Thymus (tissue), 11 donors: ENCODE data around the gene THAP9. TPM values are rescaled to one million over a fixed set of nuclear protein-coding genes. Genes with fewer than 3 reads are reported as not detected.
A peak's percentile ranks its signal among the peaks of the same experiment; 100 is the strongest.

Experiments
- DNase-seq, 9 donors: peaks; one replicate each; pipeline ENCODE4 v3.0.0-alpha.2; 2013; ENCODE audit warnings: low spot score in 9 of 9, low read depth in 6 of 9, missing footprints in 1 of 9
- H3K27ac ChIP-seq, 2 donors: one replicate each; pipeline ENCODE4 v1.5.1; 2013; ENCODE audit warnings: control low read depth in 1 of 2, low read depth in 1 of 2, low read length in 1 of 2, mild to moderate bottlenecking in 1 of 2, moderate library complexity in 1 of 2
- H3K27me3 ChIP-seq, 2 donors: one replicate each; pipeline ENCODE4 v1.5.1; 2013; ENCODE audit warnings: low read length in 1 of 2; ENCODE audit not compliant: control insufficient read depth in 2 of 2, insufficient read depth in 1 of 2
- H3K36me3 ChIP-seq, 2 donors: one replicate each; pipeline ENCODE4 v1.5.1; 2013; ENCODE audit warnings: low read length in 1 of 2, mild to moderate bottlenecking in 1 of 2, moderate library complexity in 1 of 2; ENCODE audit not compliant: control insufficient read depth in 2 of 2, insufficient read depth in 2 of 2
- H3K4me1 ChIP-seq, 2 donors: one replicate each; pipeline ENCODE4 v1.5.1; 2013; ENCODE audit warnings: low read length in 2 of 2; ENCODE audit not compliant: control insufficient read depth in 2 of 2, insufficient read depth in 2 of 2
- H3K4me3 ChIP-seq, 2 donors: one replicate each; pipeline ENCODE4 v1.5.1; 2013; ENCODE audit warnings: low read length in 2 of 2, control low read depth in 1 of 2, mild to moderate bottlenecking in 1 of 2
- H3K9me3 ChIP-seq, 2 donors: one replicate each; pipeline ENCODE4 v1.5.1; 2013; ENCODE audit warnings: low read length in 1 of 2, mild to moderate bottlenecking in 1 of 2; ENCODE audit not compliant: control insufficient read depth in 2 of 2, insufficient read depth in 1 of 2
- WGBS: extraction: QIAGEN DNeasy Blood & Tissue Kit; methylation state at CpG from one replicate; pipeline ENCODE4 v1.1.7; 2013; 5-methylcytosine and 5-hydroxymethylcytosine counted together
- polyA plus RNA-seq: library from polyadenylated mRNA; stranded (reverse); fragments of 200-250 nt; gene quantifications from one replicate; pipeline ENCODE4 v1.2.3, GENCODE V29; 2013
- total RNA-seq: library from RNA; stranded (reverse); fragments of 120-200 nt; gene quantifications from one replicate; pipeline ENCODE4 v1.2.4, GENCODE V29; 2013
- donor health status: healthy.

The THAP9 gene
- total and polyA plus RNA-seq, 2 donors = 6.0 to 7.2 TPM

- Histone ChIP-seq H3K36me3 (peaks cover 15 to 48% of the 10 kb centered on the region in 2 donors), H3K4me1 (no peaks in the 10 kb centered on the region), H3K9me3 (no peaks in the 10 kb centered on the region), H3K4me3 (no peak overlapping the region), H3K27me3 (no peaks in the 10 kb centered on the region), H3K27ac (no peak overlapping the region)
- 96% methylated on average over 5 of the region's 5 CpGs for WGBS
- DNase-seq = no peak
Measured at GRCh38 chr4:82930848-82931755, 30.6 kb downstream of the THAP9 start.

- Histone ChIP-seq H3K4me3 (no peak overlapping the region), H3K4me1 (no peaks in the 10 kb centered on the region), H3K9me3 (no peaks in the 10 kb centered on the region), H3K27me3 (no peaks in the 10 kb centered on the region), H3K27ac (no peak overlapping the region), H3K36me3 (peaks cover 12 to 58% of the 10 kb centered on the region in 2 donors)
- no peak for DNase-seq
Measured at GRCh38 chr4:82934441-82934840, 33.9 kb downstream of the THAP9 start.

- Histone ChIP-seq H3K27ac (no peak overlapping the region), H3K36me3 (peaks cover 14 to 66% of the 10 kb centered on the region in 2 donors), H3K9me3 (no peaks in the 10 kb centered on the region), H3K4me3 (no peak overlapping the region), H3K27me3 (no peaks in the 10 kb centered on the region), H3K4me1 (no peaks in the 10 kb centered on the region)
- WGBS = 98% methylated on average over 2 of the region's 2 CpGs
- DNase-seq = no peak
Measured at GRCh38 chr4:82939414-82939813, 38.9 kb downstream of the THAP9 start.

- Histone ChIP-seq H3K9me3 (no peaks in the 10 kb centered on the region), H3K27ac (no peak overlapping the region), H3K4me1 (no peaks in the 10 kb centered on the region), H3K4me3 (no peak overlapping the region), H3K27me3 (no peaks in the 10 kb centered on the region), H3K36me3 (peaks cover 2 to 17% of the 10 kb centered on the region in 2 donors)
- DNase-seq = no peak
Measured at GRCh38 chr4:82947498-82947897, 47.0 kb downstream of the THAP9 start.

GRCh38 chr4:82948647-82949204, 48.2 kb downstream of the THAP9 start:
- Histone ChIP-seq H3K27ac (no peak overlapping the region), H3K4me1 (no peaks in the 10 kb centered on the region), H3K36me3 (peaks cover 4 to 9% of the 10 kb centered on the region in 2 donors), H3K9me3 (no peaks in the 10 kb centered on the region), H3K4me3 (no peak overlapping the region), H3K27me3 (no peaks in the 10 kb centered on the region)
- 100% methylated on average over 1 of the region's 1 CpG for WGBS
- no peak for DNase-seq

GRCh38 chr4:82951196-82951595, 50.7 kb downstream of the THAP9 start:
- no peaks in the 10 kb centered on the region for H3K27me3 ChIP-seq
- H3K4me1 ChIP-seq = no peaks in the 10 kb centered on the region
- H3K27ac ChIP-seq = no peak overlapping the region
- 99% methylated on average over 2 of the region's 2 CpGs for WGBS
- DNase-seq = no peak
- no peaks in the 10 kb centered on the region for H3K9me3 ChIP-seq
- H3K4me3 ChIP-seq = no peak overlapping the region
- peaks cover 0 to 4% of the 10 kb centered on the region in 2 donors for H3K36me3 ChIP-seq

GRCh38 chr4:82954212-82954611, 53.7 kb downstream of the THAP9 start:
- H3K27me3 ChIP-seq = no peaks in the 10 kb centered on the region
- peaks cover 3 to 4% of the 10 kb centered on the region in 2 donors for H3K36me3 ChIP-seq
- H3K27ac ChIP-seq = no peak overlapping the region
- no peak overlapping the region for H3K4me3 ChIP-seq
- WGBS = 98% methylated on average over 4 of the region's 4 CpGs
- no peaks in the 10 kb centered on the region for H3K9me3 ChIP-seq
- no peak for DNase-seq
- no peaks in the 10 kb centered on the region for H3K4me1 ChIP-seq

- Histone ChIP-seq H3K4me3 (no peak overlapping the region), H3K36me3 (peaks cover 14 to 22% of the 10 kb centered on the region in 2 donors), H3K27me3 (no peaks in the 10 kb centered on the region), H3K4me1 (no peaks in the 10 kb centered on the region), H3K9me3 (no peaks in the 10 kb centered on the region), H3K27ac (no peak overlapping the region)
- DNase-seq = peak in 1 of 9 donors; percentile 6
- WGBS = 95% methylated on average over 1 of the region's 1 CpG
Measured at GRCh38 chr4:82957045-82957444, 56.5 kb downstream of the THAP9 start.

GRCh38 chr4:82965763-82966162, 65.2 kb downstream of the THAP9 start:
- H3K36me3 ChIP-seq = peaks cover 22 to 59% of the 10 kb centered on the region in 2 donors
- no peaks in the 10 kb centered on the region for H3K9me3 ChIP-seq
- H3K27ac ChIP-seq = no peak overlapping the region
- H3K27me3 ChIP-seq = no peaks in the 10 kb centered on the region
- no peak overlapping the region for H3K4me3 ChIP-seq
- no peaks in the 10 kb centered on the region for H3K4me1 ChIP-seq
- 100% methylated on average over 2 of the region's 2 CpGs for WGBS
- no peak for DNase-seq
